PC-9 (cell line): ENCODE results near the gene KCNK3. TPM values are rescaled to one million over a fixed set of nuclear protein-coding genes. Genes with fewer than 3 reads are reported as not detected.

ENCODE experiments used
- BruUV-seq: library from RNA; stranded (reverse); fragments of 400-500 nt; replicated peaks from 2 replicates; lab custom pipeline; 2021; lab: Mats Ljungman, UMichigan
- CTCF ChIA-PET: fragments of 300-600 bp; sonication (Branson Sonifier 250); formaldehyde crosslinking; loops from one replicate; lab custom pipeline; 2022; ENCODE audit warnings: antibody characterized with exemption; lab: Charles Lee
- POLR2A ChIA-PET: fragments of 300-600 bp; sonication (Branson Sonifier 250); formaldehyde crosslinking; loops from one replicate; lab custom pipeline; 2022; ENCODE audit warnings: antibody characterized with exemption; ENCODE audit not compliant: unreplicated experiment; lab: Charles Lee
- DNase-seq, 2 experiments: peaks; one replicate each; pipeline versions ENCODE4 v3.0.0 to v3.0.0-alpha.2; 2015 to 2022; ENCODE audit warnings: mixed read lengths in 1 of 2
- H2AFZ ChIP-seq: fragments of 200-600 bp; sonication (generic); 2 replicates; pipeline ENCODE4 v1.8.1; 2017; ENCODE audit warnings: antibody characterized with exemption
- H3F3A ChIP-seq: fragments of 200-600 bp; sonication (generic); 2 replicates; pipeline ENCODE4 v1.8.1; 2017; ENCODE audit warnings: antibody characterized with exemption, mild to moderate bottlenecking, low read depth; ENCODE audit not compliant: insufficient read depth
- H3K27ac ChIP-seq: fragments of 200-600 bp; sonication (generic); 2 replicates; pipeline ENCODE4 v1.6.1; 2016; ENCODE audit warnings: mixed run types
- H3K27me3 ChIP-seq: fragments of 200-600 bp; sonication (generic); 2 replicates; pipeline ENCODE4 v1.6.1; 2016; ENCODE audit warnings: low read depth, mixed run types; ENCODE audit not compliant: insufficient read depth
- H3K36me3 ChIP-seq: fragments of 200-600 bp; sonication (generic); 2 replicates; pipeline ENCODE4 v1.6.1; 2016; ENCODE audit warnings: low read depth, mixed run types
- H3K4me1 ChIP-seq: fragments of 200-600 bp; sonication (generic); replicated peaks from 2 replicates; pipeline ENCODE4 v1.6.1; 2016; ENCODE audit warnings: mixed run types; ENCODE audit not compliant: insufficient read depth
- H3K4me2 ChIP-seq: fragments of 200-600 bp; sonication (generic); 2 replicates; pipeline ENCODE4 v1.6.1; 2017; ENCODE audit warnings: mixed run types
- H3K4me3 ChIP-seq: fragments of 200-600 bp; sonication (generic); 2 replicates; pipeline ENCODE4 v1.6.1; 2016; ENCODE audit warnings: mixed run types
- H3K79me2 ChIP-seq: fragments of 200-600 bp; sonication (generic); 2 replicates; pipeline ENCODE4 v1.6.1; 2017; ENCODE audit warnings: low read depth, mixed run types
- H3K9me2 ChIP-seq: fragments of 200-600 bp; sonication (generic); 2 replicates; pipeline ENCODE4 v1.8.1; 2017; ENCODE audit warnings: mild to moderate bottlenecking; ENCODE audit not compliant: insufficient read depth
- H3K9me3 ChIP-seq: fragments of 200-600 bp; sonication (generic); 2 replicates; pipeline ENCODE4 v1.8.1; 2016; ENCODE audit warnings: low read depth; ENCODE audit not compliant: insufficient read depth
- H4K20me1 ChIP-seq: fragments of 200-600 bp; sonication (generic); 2 replicates; pipeline ENCODE4 v1.8.1; 2017; ENCODE audit not compliant: insufficient read depth
- EZH2 ChIP-seq: fragments of 200-600 bp; sonication (generic); IDR thresholded peaks from 2 replicates; pipeline ENCODE4 v1.8.0; 2017; ENCODE audit warnings: antibody characterized with exemption, low read depth
- intact Hi-C: fragments of 100-400 bp; cut with micrococcal nuclease; formaldehyde crosslinking; loops from one replicate; pipeline ENCODE4 v1.10.0; 2022; ENCODE audit not compliant: unreplicated experiment
- total RNA-seq: library from RNA; stranded (reverse); gene quantifications from 2 replicates; pipeline ENCODE4 v1.2.3, GENCODE V29; 2021
- TF ChIP-seq, protein P1 (sequence below): fragments of 200-600 bp; sonication (generic); conservative IDR thresholded peaks from 2 replicates; pipeline ENCODE4 v1.6.1; 2017; ENCODE audit warnings: mixed run types, antibody characterized with exemption, mild to moderate bottlenecking, moderate library complexity

KCNK3 gene
- total RNA-seq, 1 experiment from 2014 or later: not detected

- peaks cover 18% of the 10 kb centered on the region for H3K4me1 ChIP-seq
- no peaks in the 10 kb centered on the region for H3K9me3 ChIP-seq
- intact Hi-C loops: loop anchor here (5.0 kb wide), 1 partner anchor 92 kb away; no protein-coding TSS in a partner anchor
- H3K9me2 ChIP-seq: no peaks in the 10 kb centered on the region
- CTCF ChIA-PET: no interaction called here
- POLR2A ChIA-PET: no interaction called here
- peaks cover 19% of the 10 kb centered on the region; the same call in 1 of the 2 replicates for H3F3A ChIP-seq
- no peaks in the 10 kb centered on the region for H3K36me3 ChIP-seq
- H3K4me2 ChIP-seq: no peak overlapping the region
- no peak overlapping the region for H3K4me3 ChIP-seq
- no peaks in the 10 kb centered on the region for H4K20me1 ChIP-seq
- H3K27ac ChIP-seq: no peak overlapping the region
- H3K27me3 ChIP-seq: no peaks in the 10 kb centered on the region
- BruUV-seq: no TSS peak
- TF ChIP-seq, protein P1, sequence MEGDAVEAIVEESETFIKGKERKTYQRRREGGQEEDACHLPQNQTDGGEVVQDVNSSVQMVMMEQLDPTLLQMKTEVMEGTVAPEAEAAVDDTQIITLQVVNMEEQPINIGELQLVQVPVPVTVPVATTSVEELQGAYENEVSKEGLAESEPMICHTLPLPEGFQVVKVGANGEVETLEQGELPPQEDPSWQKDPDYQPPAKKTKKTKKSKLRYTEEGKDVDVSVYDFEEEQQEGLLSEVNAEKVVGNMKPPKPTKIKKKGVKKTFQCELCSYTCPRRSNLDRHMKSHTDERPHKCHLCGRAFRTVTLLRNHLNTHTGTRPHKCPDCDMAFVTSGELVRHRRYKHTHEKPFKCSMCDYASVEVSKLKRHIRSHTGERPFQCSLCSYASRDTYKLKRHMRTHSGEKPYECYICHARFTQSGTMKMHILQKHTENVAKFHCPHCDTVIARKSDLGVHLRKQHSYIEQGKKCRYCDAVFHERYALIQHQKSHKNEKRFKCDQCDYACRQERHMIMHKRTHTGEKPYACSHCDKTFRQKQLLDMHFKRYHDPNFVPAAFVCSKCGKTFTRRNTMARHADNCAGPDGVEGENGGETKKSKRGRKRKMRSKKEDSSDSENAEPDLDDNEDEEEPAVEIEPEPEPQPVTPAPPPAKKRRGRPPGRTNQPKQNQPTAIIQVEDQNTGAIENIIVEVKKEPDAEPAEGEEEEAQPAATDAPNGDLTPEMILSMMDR: no peak
- TF ChIP-seq EZH2: no peak
- DNase-seq: no peak
- H2AFZ ChIP-seq: no peak overlapping the region
- H3K79me2 ChIP-seq: no peaks in the 10 kb centered on the region
Observed at GRCh38 chr2:26699295-26699694, 6.8 kb downstream of the KCNK3 start.

- Histone ChIP-seq H3K36me3 (no peaks in the 10 kb centered on the region), H2AFZ (no peak overlapping the region), H3K4me2 (no peak overlapping the region), H3K9me3 (no peaks in the 10 kb centered on the region), H3K9me2 (no peaks in the 10 kb centered on the region), H3F3A (peaks cover 19% of the 10 kb centered on the region; the same call in 1 of the 2 replicates), H4K20me1 (no peaks in the 10 kb centered on the region), H3K4me1 (peaks cover 18% of the 10 kb centered on the region), H3K27me3 (no peaks in the 10 kb centered on the region), H3K79me2 (no peaks in the 10 kb centered on the region), H3K4me3 (no peak overlapping the region), H3K27ac (no peak overlapping the region)
- intact Hi-C loops: no loop called here
- ChIA-PET POLR2A (interaction anchor here (0.5 kb wide), 1 partner anchor 103 kb away, joined by 3 read pairs; no protein-coding TSS in a partner anchor), CTCF (no interaction called here)
- DNase-seq: no peak
- TF ChIP-seq EZH2: no peak
- TF ChIP-seq, protein P1: no peak
- BruUV-seq: no TSS peak
Observed at GRCh38 chr2:26700078-26700477, 7.6 kb downstream of the KCNK3 start.

GRCh38 chr2:26701596-26701995, 9.1 kb downstream of the KCNK3 start:
- H2AFZ ChIP-seq: no peak overlapping the region
- no peak for DNase-seq
- no peaks in the 10 kb centered on the region for H3K79me2 ChIP-seq
- no peaks in the 10 kb centered on the region for H4K20me1 ChIP-seq
- H3K9me2 ChIP-seq: no peaks in the 10 kb centered on the region
- no peak overlapping the region for H3K4me2 ChIP-seq
- TF ChIP-seq EZH2: no peak
- intact Hi-C loops: no loop called here
- no peaks in the 10 kb centered on the region for H3K36me3 ChIP-seq
- H3K4me3 ChIP-seq: no peak overlapping the region
- H3K9me3 ChIP-seq: no peaks in the 10 kb centered on the region
- ChIA-PET CTCF (no interaction called here), POLR2A (no interaction called here)
- H3F3A ChIP-seq: peaks cover 12% of the 10 kb centered on the region; the same call in 1 of the 2 replicates
- no TSS peak for BruUV-seq
- H3K4me1 ChIP-seq: peaks cover 10% of the 10 kb centered on the region
- H3K27me3 ChIP-seq: no peaks in the 10 kb centered on the region
- no peak overlapping the region for H3K27ac ChIP-seq

DNA sequence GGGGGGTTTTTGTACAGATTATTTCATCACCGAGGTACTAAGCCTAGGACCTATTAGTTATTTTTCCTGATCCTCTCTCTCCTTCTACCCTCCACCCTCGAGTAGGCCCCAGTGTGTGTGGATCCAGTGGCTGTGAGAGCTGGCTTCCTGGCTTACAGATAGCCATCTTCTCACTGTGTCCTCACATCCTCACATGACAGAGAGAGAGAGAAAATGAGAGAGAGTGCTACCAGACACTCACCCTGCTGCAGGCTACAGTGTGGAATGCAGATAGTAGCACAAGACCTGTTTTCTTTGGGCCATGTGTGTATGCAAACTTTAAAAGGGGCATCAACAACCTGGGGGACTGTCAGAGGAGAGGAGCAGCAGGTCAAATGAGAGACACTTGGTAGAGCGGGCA, 9.5 kb downstream of the KCNK3 start:
- Histone ChIP-seq H3K9me3 (no peaks in the 10 kb centered on the region), H4K20me1 (no peaks in the 10 kb centered on the region), H2AFZ (no peak overlapping the region), H3K4me2 (no peak overlapping the region), H3K4me3 (no peak overlapping the region), H3K79me2 (no peaks in the 10 kb centered on the region), H3K27ac (no peak overlapping the region), H3F3A (peaks cover 8% of the 10 kb centered on the region; the same call in 1 of the 2 replicates), H3K9me2 (no peaks in the 10 kb centered on the region), H3K36me3 (no peaks in the 10 kb centered on the region), H3K27me3 (no peaks in the 10 kb centered on the region), H3K4me1 (peaks cover 6% of the 10 kb centered on the region)
- POLR2A ChIA-PET: no interaction called here
- TF ChIP-seq, protein P1: no peak
- CTCF ChIA-PET: no interaction called here
- no TSS peak for BruUV-seq
- intact Hi-C loops: no loop called here
- no peak for DNase-seq
